Endothelial cell (in vitro differentiated cells): Measurements from ENCODE around the gene CCL18. TPM values are rescaled to one million over a fixed set of nuclear protein-coding genes. Genes with fewer than 3 reads are reported as not detected.
A peak's percentile ranks its signal among the peaks of the same experiment; 100 is the strongest.

Experiments
- DNase-seq: peaks from one replicate; pipeline ENCODE4 v3.0.0; 2021; ENCODE audit warnings: low spot score
- H3K27ac Mint-ChIP-seq: one replicate; pipeline ENCODE4 v1.8.0; 2021; ENCODE audit warnings: mixed read lengths, inconsistent platforms; ENCODE audit not compliant: unreplicated experiment
- H3K27me3 Mint-ChIP-seq: one replicate; pipeline ENCODE4 v1.8.0; 2021; ENCODE audit warnings: mild to moderate bottlenecking, moderate library complexity, mixed read lengths, inconsistent platforms; ENCODE audit not compliant: unreplicated experiment
- H3K36me3 Mint-ChIP-seq: one replicate; pipeline ENCODE4 v1.8.0; 2021; ENCODE audit warnings: mild to moderate bottlenecking, low read depth, mixed read lengths, inconsistent platforms; ENCODE audit not compliant: unreplicated experiment
- H3K4me1 Mint-ChIP-seq: one replicate; pipeline ENCODE4 v1.8.0; 2021; ENCODE audit warnings: mild to moderate bottlenecking, mixed read lengths, inconsistent platforms; ENCODE audit not compliant: unreplicated experiment
- H3K4me3 Mint-ChIP-seq: one replicate; pipeline ENCODE4 v1.8.0; 2021; ENCODE audit warnings: mild to moderate bottlenecking, mixed read lengths, inconsistent platforms; ENCODE audit not compliant: unreplicated experiment
- H3K9me3 Mint-ChIP-seq: one replicate; pipeline ENCODE4 v1.8.0; 2021; ENCODE audit warnings: mixed read lengths, inconsistent platforms; ENCODE audit not compliant: unreplicated experiment
- CTCF ChIP-seq: fragments of 200-600 bp; sonication (generic); IDR thresholded peaks from one replicate; pipeline ENCODE4 v1.5.0; 2021; ENCODE audit warnings: antibody characterized with exemption; ENCODE audit not compliant: unreplicated experiment
- total RNA-seq: library from RNA; stranded (reverse); fragmentation: NEBNext Ultra II Directional; extraction: Animal tissue kit (Norgen Biotek cat#: 25700); gene quantifications from one replicate; pipeline ENCODE4 v1.2.1, GENCODE V29; 2021; ENCODE audit not compliant: unreplicated experiment

The CCL18 gene
- total RNA-seq, 1 donor from 2014 or later: not detected

GRCh38 chr17:36069136-36069535 lies 5.1 kb downstream of the CCL18 start:
- TF ChIP-seq CTCF: no peak
- H3K27me3 Mint-ChIP-seq: peaks cover 5% of the 10 kb centered on the region
- H3K27ac Mint-ChIP-seq: no peak overlapping the region
- no peak overlapping the region for H3K4me3 Mint-ChIP-seq
- H3K4me1 Mint-ChIP-seq: no peaks in the 10 kb centered on the region
- no peaks in the 10 kb centered on the region for H3K36me3 Mint-ChIP-seq
- no peaks in the 10 kb centered on the region for H3K9me3 Mint-ChIP-seq
- no peak for DNase-seq

DNA sequence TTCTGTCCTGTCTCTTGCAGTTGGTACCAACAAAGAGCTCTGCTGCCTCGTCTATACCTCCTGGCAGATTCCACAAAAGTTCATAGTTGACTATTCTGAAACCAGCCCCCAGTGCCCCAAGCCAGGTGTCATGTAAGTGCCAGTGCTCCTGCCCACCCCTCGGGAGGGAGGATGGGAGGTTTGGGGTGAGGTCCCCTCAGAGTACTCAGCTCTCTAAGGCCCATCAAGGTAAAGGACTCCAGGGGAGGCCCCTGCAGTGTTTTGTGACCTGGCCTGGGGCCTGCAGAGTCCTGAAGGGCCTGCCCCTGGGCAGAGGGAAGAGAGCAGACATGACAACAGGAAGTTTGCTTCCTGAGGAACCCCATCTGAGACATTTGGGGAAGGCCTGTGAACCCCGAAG lies 6.4 kb downstream of the CCL18 start:
- no peak for DNase-seq
- Mint-ChIP-seq H3K27ac (no peak overlapping the region), H3K4me3 (no peak overlapping the region), H3K9me3 (no peaks in the 10 kb centered on the region), H3K4me1 (no peaks in the 10 kb centered on the region), H3K36me3 (no peaks in the 10 kb centered on the region), H3K27me3 (peaks cover 5% of the 10 kb centered on the region)
- TF ChIP-seq CTCF: no peak

DNA sequence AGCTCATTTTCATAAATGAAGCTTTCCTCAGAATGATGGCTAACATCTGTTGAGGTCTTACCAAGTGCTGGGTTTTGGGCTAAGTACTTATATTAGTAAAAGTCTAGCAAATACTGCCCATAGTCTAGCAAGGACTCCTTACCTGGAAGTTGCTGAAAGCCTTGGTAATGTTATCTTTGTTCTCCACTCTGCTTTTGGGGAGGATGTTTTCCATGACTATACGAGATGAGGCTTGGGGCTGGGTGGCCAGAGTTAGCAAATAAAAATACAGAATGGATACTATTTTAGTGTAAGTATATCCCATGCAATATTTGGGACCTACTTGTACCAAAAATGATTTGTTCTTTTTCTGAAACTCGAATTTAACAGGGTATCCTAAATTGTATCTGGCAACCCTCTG lies 7.7 kb downstream of the CCL18 start:
- peaks cover 2% of the 10 kb centered on the region for H3K27me3 Mint-ChIP-seq
- no peak overlapping the region for H3K27ac Mint-ChIP-seq
- no peak for TF ChIP-seq CTCF

DNA sequence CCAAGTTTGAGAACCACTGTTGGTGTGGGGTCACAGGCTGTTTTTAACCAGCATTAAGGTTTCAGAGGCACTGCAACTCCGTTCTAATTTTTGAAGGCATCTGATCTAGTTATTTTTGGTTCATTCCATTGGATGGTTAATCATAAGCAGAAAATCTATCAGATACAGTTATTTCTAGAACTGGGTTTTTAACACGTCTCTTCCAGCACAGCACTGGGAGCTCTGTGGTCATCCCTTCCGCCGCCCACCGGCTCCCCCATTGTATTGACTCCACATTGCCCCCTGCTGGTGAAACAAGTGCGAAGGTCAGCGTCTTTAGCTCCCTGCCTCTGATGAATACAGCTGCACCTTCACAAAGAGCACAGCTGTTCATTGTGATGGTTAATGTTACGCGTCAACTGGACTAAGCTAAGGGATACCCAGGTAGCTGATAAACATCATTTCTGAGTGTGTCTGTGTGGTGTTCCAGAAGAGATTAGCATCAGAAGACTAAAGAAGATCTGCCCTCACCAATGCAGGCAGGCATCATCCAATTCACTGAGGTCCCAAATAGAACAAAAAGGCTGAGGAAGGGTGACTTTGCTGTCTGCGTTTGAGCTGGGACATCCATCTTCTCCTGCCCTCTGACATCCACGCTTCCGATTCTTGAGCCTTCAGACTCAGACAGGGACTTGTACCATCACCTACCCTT lies 8.5 kb downstream of the CCL18 start:
- H3K4me1 Mint-ChIP-seq: no peaks in the 10 kb centered on the region

More for the DNA sequence above, 7.7 kb downstream of the CCL18 start:
- no peak overlapping the region for H3K4me3 Mint-ChIP-seq
- H3K4me1 Mint-ChIP-seq: no peaks in the 10 kb centered on the region
- no peaks in the 10 kb centered on the region for H3K36me3 Mint-ChIP-seq
- H3K9me3 Mint-ChIP-seq: no peaks in the 10 kb centered on the region
- DNase-seq: no peak

More for the DNA sequence above, 8.5 kb downstream of the CCL18 start:
- Mint-ChIP-seq H3K9me3 (no peaks in the 10 kb centered on the region), H3K27me3 (peaks cover 2% of the 10 kb centered on the region), H3K36me3 (no peaks in the 10 kb centered on the region), H3K4me3 (no peak overlapping the region), H3K27ac (no peak overlapping the region)
- DNase-seq: peak; percentile 79
- TF ChIP-seq CTCF: peak; percentile 88
